NCI-H1930 (cell line): ENCODE measurements around the gene NRARP.

Experiments
- DNase-seq, 2 experiments: peaks; one replicate each; lab custom pipeline; 2025; lab: John Stamatoyannopoulos, UW

The NRARP gene

GRCh38 chr9:137256856-137257255 lies 45.2 kb downstream of the NRARP start:
- DNase-seq = no peak

DNA sequence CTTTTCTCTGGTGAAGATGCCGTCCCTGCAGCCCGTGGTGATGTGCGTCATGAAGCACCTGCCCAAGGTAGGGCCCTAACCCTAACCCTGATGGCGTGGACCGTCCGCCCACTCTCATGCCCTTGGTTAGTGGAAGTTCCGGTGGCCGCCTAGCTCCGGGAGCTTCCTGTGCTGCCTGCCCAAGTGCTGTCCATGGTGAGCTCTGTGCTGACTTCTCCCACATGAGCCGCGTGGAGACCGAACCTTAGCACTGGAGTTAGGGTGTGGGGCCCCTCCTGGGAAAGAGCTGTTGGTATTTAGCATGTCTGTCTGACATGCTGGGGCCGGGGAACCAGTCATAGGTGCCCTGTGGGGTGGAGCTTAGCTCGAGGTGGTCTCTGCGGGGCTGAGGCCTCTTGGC lies 45.7 kb downstream of the NRARP start:
- no peak for DNase-seq

DNA sequence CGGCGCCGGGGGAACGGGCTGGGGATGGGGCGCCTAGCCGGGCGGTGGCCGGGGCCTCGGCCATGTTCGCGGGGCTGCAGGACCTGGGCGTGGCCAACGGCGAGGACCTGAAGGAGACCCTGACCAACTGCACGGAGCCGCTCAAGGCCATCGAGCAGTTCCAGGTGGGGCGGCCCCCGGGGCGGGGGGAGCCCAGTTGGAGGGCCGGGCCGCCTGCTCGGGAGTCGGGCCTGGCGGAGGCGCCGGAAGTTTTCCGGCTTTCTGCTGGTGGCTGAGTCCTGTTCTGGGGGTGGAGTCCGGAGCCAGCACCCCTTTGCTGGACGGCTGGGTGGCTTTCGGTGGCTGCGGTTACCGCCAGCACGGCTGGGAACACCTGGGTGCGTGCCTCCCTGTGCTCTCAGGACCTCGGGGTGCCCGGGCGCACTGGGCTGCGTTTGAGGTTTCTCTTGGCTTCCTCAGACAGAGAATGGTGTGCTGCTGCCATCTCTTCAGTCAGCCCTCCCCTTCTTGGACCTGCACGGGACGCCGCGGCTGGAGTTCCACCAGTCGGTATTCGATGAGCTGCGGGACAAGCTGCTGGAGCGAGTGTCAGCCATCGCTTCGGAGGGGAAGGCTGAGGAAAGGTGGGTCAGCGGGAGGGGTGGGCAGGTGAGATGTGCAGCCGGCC lies 46.5 kb downstream of the NRARP start:
- no peak for DNase-seq

DNA sequence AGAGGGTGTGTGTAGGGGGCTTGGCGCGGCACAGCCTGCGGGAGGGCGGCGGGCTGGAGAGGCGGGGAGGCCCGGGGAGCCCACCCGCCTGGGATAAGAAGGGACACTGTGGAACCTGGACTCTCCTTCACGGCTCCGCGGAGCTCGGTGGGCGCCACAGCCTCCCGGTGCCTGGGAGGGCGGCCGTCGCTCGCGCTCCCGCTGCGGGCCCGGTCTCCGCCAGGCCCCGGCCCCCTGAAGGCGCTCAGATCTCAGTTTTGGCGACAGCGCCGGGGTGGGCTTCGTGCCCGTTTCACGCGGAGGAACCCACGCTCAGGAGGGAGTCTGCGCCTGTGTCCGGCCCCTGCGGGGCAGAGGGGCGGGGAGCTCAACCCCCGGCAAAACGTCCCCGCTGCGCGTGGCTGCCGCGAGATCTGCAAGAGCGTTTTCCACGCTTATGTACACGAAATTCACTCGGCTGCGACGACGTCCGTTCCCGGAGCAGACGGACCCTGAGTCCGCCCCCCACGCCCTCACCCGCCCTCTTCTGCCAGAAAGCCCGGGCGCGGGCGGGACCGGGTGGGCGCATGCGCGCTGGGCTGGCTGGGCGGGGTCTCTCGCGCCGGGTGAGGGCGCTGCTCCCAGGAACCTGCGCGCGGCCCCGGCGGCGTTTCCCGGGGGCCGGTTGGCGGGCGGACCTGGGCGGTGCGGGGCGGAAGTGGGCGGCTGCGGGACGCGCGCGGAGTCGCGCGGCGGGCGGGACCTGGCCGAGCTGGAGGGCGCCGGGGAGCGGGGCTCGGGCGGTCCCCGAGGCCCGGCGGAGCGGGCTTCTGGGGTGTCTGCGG lies 47.2 kb downstream of the NRARP start, which contains the start of gene NELFB:
Gene NELFB, plus strand, starts transcription at position 704 of the 824 bp plus-strand sequence.
- peak; percentile 69 to 89 for DNase-seq

DNA sequence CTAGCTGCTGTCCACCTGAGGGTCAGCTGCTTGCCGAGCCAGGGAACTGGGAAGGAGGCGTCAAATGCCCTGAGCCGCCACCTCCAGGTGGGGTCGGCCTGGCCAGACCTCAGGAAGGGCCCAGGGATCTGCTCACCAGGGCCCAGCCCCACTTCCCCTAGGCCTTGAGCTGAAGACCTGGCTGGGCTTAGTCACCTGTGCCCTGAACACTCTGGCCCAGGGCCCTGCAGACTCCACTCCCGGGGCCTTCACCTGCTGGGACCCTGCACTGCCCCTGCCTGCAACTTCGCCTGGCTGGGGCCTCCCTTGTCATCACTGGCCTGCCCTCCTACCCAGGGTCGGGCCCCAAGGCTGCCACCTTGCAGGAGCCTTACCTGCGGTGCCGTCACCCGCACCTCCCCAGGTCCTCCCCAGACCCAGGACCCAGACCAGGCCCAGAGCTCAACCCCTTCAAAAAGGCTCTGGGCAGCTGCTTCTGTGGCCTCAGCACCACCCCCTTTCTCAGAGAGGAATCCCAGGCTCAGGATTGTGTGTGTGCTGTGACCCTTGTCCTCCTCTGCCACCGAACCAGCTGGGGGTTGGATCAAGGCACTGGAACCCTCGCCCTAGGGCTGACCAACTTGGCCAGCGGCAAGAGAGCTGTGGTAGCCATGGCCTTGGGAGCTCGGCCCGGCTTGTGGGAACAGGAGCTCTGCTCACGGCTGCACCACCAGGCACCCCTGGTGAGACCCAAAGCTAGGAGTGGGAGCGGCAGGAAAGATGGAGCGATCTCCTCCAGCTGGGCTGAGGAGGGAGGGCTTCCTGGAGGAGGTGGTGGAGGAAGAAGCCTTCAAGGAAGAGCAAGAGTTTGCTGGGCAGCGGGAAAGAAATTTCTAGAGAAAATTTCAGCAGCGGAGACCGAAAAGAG lies 48.1 kb downstream of the NRARP start:
- DNase-seq = no peak

GRCh38 chr9:137252555-137253506 lies 49.2 kb downstream of the NRARP start:
- no peak for DNase-seq

GRCh38 chr9:137251490-137252268 lies 50.4 kb downstream of the NRARP start:
- no peak for DNase-seq

- no peak for DNase-seq
Measured at GRCh38 chr9:137251194-137251461, 50.9 kb downstream of the NRARP start, which contains the start of gene STPG3. Gene STPG3, plus strand, starts transcription at chr9:137251286. Its CDS starts 1 bp downstream, at chr9:137251287.

GRCh38 chr9:137250329-137251193 lies 51.5 kb downstream of the NRARP start:
- DNase-seq = no peak
